Activated CD4-positive, alpha-beta T cell treated with anti-CD3 and anti-CD28 coated beads for 36 hours (primary cell): ENCODE results near the gene ATRIP. TPM values are rescaled to one million over a fixed set of nuclear protein-coding genes. Genes with fewer than 3 reads are reported as not detected.
"Not testable (repeated sequence)": the region's sequence is repeated elsewhere in the genome, so short reads cannot be mapped to it uniquely, and the experiment has no call there.

Experiments used
- ATAC-seq: fragments of 200-7000 bp; cut with Tn5 transposase; one replicate; pipeline ENCODE4 v1.10.0; 2021; ENCODE audit warnings: mild to moderate bottlenecking, moderate library complexity
- CTCF ChIA-PET: fragments of 350-600 bp; sonication (Branson Sonifier 250); formaldehyde crosslinking; loops from one replicate; lab custom pipeline; 2021; ENCODE audit warnings: antibody characterized with exemption; lab: Charles Lee
- POLR2A ChIA-PET: fragments of 350-600 bp; sonication (Branson Sonifier 250); formaldehyde crosslinking; loops from one replicate; lab custom pipeline; 2021; ENCODE audit warnings: antibody characterized with exemption, inconsistent platforms; lab: Charles Lee
- DNase-seq: peaks from one replicate; pipeline ENCODE4 v3.0.0-alpha.2; 2020
- H3K27ac Mint-ChIP-seq: one replicate; pipeline ENCODE4 v1.8.0; 2021; ENCODE audit warnings: mixed read lengths
- H3K27me3 Mint-ChIP-seq: one replicate; pipeline ENCODE4 v1.8.0; 2021; ENCODE audit warnings: mixed read lengths
- H3K36me3 Mint-ChIP-seq: one replicate; pipeline ENCODE4 v1.8.0; 2021; ENCODE audit warnings: low read depth, mixed read lengths
- H3K4me1 Mint-ChIP-seq: one replicate; pipeline ENCODE4 v1.8.0; 2021; ENCODE audit warnings: mixed read lengths
- H3K4me3 Mint-ChIP-seq: one replicate; pipeline ENCODE4 v1.8.0; 2021; ENCODE audit warnings: mild to moderate bottlenecking, moderate library complexity, mixed read lengths
- H3K9me3 Mint-ChIP-seq: one replicate; pipeline ENCODE4 v1.8.0; 2021; ENCODE audit warnings: low read depth, mixed read lengths
- intact Hi-C, 2 experiments: fragments of 100-400 bp; cut with DNase I in 1 of 2; cut with micrococcal nuclease in 1 of 2; formaldehyde crosslinking; loops; one replicate each; pipeline versions ENCODE4 v1.14.2 to v1.15.1; 2022 to 2024; cut with DNase I, micrococcal nuclease
- total RNA-seq, 2 experiments: library from RNA; stranded (reverse); gene quantifications; one replicate each; pipeline ENCODE4 v1.2.3, GENCODE V29; 2021

Gene ATRIP
- total RNA-seq, 2 experiments from 2014 or later = 16.8 to 21.0 TPM

GRCh38 chr3:48440590-48440958 lies 6.0 kb upstream of the ATRIP start:
- Mint-ChIP-seq H3K9me3 (no peaks in the 10 kb centered on the region), H3K27ac (peak overlapping the region; percentile 98), H3K4me1 (peaks cover 32% of the 10 kb centered on the region), H3K36me3 (peaks cover 36% of the 10 kb centered on the region), H3K4me3 (peak overlapping the region; percentile 92), H3K27me3 (no peaks in the 10 kb centered on the region)
- intact Hi-C loops = loop anchor here (1.0 to 10.0 kb wide), 14 partner anchors 11 to 638 kb away; partner anchors contain the start of genes ARIH2 (in 1 of the 2), CDC25A (in 1 of the 2), DHX30 (in 1 of the 2) and NME6 (in 1 of the 2)
- ChIA-PET CTCF (interaction anchor here (0.6 to 3.4 kb wide), 5 partner anchors 39 to 208 kb away, joined by 3 to 31 read pairs (median 12); partner anchors contain the start of gene PFKFB4), POLR2A (interaction anchor here (0.6 to 1.0 kb wide), 3 partner anchors 31 to 272 kb away, joined by 4 to 13 read pairs (median 8); no protein-coding TSS in a partner anchor)
- ATAC-seq = no peak
- DNase-seq = no peak

GRCh38 chr3:48441940-48442339 lies 4.6 kb upstream of the ATRIP start:
- CTCF ChIA-PET = interaction anchor here (3.0 kb wide), 1 partner anchor 41 kb away, joined by 31 read pairs; no protein-coding TSS in a partner anchor
- ATAC-seq = no peak
- Mint-ChIP-seq H3K4me1 (peaks cover 40% of the 10 kb centered on the region), H3K27me3 (no peaks in the 10 kb centered on the region), H3K4me3 (peak overlapping the region; percentile 92), H3K36me3 (peaks cover 40% of the 10 kb centered on the region), H3K9me3 (no peaks in the 10 kb centered on the region), H3K27ac (peak overlapping the region; percentile 98)
- intact Hi-C loops = loop anchor here (2.0 to 10.0 kb wide), 6 partner anchors 63 to 639 kb away; partner anchors contain the start of genes ARIH2 (in 1 of the 2), CDC25A (in 1 of the 2), DHX30 (in 1 of the 2) and PFKFB4 (in 1 of the 2)
- no peak for DNase-seq
- POLR2A ChIA-PET = no interaction called here

- DNase-seq (no peak), ATAC-seq (no peak)
- Mint-ChIP-seq H3K9me3 (no peaks in the 10 kb centered on the region), H3K36me3 (peaks cover 39% of the 10 kb centered on the region), H3K4me1 (peaks cover 47% of the 10 kb centered on the region), H3K27ac (peak overlapping the region; percentile 79), H3K4me3 (peak overlapping the region; percentile 83), H3K27me3 (no peaks in the 10 kb centered on the region)
- POLR2A ChIA-PET = interaction anchor here (0.7 to 1.2 kb wide), 2 partner anchors 111 to 189 kb away, joined by 4 to 6 read pairs; partner anchors contain the start of gene PFKFB4
- intact Hi-C loops = loop anchor here in 1 of 2 experiments (10.0 kb wide), 1 partner anchor 59 kb away; the partner anchor contains the start of gene SHISA5
- CTCF ChIA-PET = interaction anchor here (0.6 to 5.4 kb wide), 13 partner anchors 9 to 1646 kb away, joined by 3 to 67 read pairs (median 3); no protein-coding TSS in a partner anchor
Observed at GRCh38 chr3:48445277-48445882, 1.2 kb upstream of the ATRIP start.

- peaks cover 36% of the 10 kb centered on the region for H3K36me3 Mint-ChIP-seq
- peak overlapping the region; percentile 79 for H3K27ac Mint-ChIP-seq
- POLR2A ChIA-PET = interaction anchor here (0.6 to 1.6 kb wide), 4 partner anchors 10 to 475 kb away, joined by 3 to 7 read pairs (median 4); partner anchors contain the start of gene PFKFB4
- no peaks in the 10 kb centered on the region for H3K27me3 Mint-ChIP-seq
- H3K4me1 Mint-ChIP-seq = peaks cover 47% of the 10 kb centered on the region
- DNase-seq = no peak
- intact Hi-C loops = loop anchor here (1.0 to 10.0 kb wide), 11 partner anchors 20 to 271 kb away; partner anchors contain the start of genes SHISA5 (in 2 of the 2), IP6K2 (in 1 of the 2), PFKFB4 (in 1 of the 2) and UQCRC1 (in 1 of the 2)
- CTCF ChIA-PET = interaction anchor here (0.5 to 5.4 kb wide), 11 partner anchors 10 to 290 kb away, joined by 3 to 67 read pairs (median 3); no protein-coding TSS in a partner anchor
- H3K4me3 Mint-ChIP-seq = peak overlapping the region; percentile 83
- no peak for ATAC-seq
- H3K9me3 Mint-ChIP-seq = no peaks in the 10 kb centered on the region
Observed at GRCh38 chr3:48446043-48446424, 503 bp upstream of the ATRIP start.

- DNase-seq (no peak), ATAC-seq (no peak)
- intact Hi-C loops = no loop called here
- peaks cover 42% of the 10 kb centered on the region for H3K36me3 Mint-ChIP-seq
- H3K4me3 Mint-ChIP-seq = no peak overlapping the region
- no peak overlapping the region for H3K27ac Mint-ChIP-seq
- H3K9me3 Mint-ChIP-seq = no peaks in the 10 kb centered on the region
- POLR2A ChIA-PET = no interaction called here
- H3K27me3 Mint-ChIP-seq = no peaks in the 10 kb centered on the region
- H3K4me1 Mint-ChIP-seq = peaks cover 21% of the 10 kb centered on the region
- CTCF ChIA-PET = interaction anchor here (1.3 to 1.8 kb wide), 2 partner anchors 15 to 107 kb away, joined by 3 to 10 read pairs; no protein-coding TSS in a partner anchor
Observed at GRCh38 chr3:48451270-48451669, 4.7 kb downstream of the ATRIP start.

DNA sequence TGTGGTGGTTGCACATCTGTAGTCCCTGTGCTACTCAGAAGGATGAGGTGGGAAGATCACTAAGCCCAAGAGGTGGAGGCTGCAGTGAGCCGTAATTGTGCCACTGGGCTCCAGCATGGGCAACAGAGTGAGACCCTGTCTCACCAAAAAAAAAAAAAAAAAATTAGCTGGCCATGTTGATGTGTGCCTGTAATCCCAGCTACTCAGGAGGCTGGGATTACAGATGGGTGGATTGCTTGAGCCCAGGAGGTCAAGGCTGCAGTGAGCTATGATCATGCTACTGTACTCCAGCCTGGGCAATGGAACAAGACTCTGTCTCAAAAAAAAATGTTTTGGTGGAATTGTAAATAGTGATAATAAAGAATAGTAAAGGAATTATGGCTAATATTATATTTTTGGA lies 9.9 kb downstream of the ATRIP start:
- Mint-ChIP-seq H3K27me3 (no peaks in the 10 kb centered on the region), H3K9me3 (no peaks in the 10 kb centered on the region), H3K36me3 (peaks cover 47% of the 10 kb centered on the region), H3K4me1 (no peaks in the 10 kb centered on the region), H3K27ac (no peak overlapping the region), H3K4me3 (no peak overlapping the region)
- ChIA-PET POLR2A (no interaction called here), CTCF (interaction anchor here (0.6 to 2.1 kb wide), 4 partner anchors 10 to 146 kb away, joined by 3 to 8 read pairs (median 6); partner anchors contain the start of gene ATRIP)
- no peak for DNase-seq
- ATAC-seq = no peak
- intact Hi-C loops = no loop called here

DNA sequence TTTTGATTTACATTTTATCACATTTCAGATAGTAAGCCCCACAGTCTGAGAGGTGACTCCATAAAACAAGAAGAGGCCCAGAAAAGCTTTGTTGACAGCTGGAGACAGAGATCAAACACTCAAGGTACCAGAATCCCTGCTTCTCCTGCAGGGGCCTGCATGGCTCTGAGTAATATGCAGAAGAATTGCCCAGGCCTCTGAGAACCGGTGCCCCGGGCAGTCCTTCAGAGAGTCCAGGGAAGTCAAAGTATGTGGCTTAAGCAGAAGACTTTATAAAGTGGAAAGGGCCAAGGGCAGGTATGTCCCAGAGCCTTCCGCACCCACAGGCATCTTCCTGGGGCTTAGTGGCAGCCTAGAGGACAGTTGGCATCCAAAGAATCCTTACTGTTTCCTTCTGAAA lies 12.8 kb downstream of the ATRIP start:
- no peak for ATAC-seq
- Mint-ChIP-seq H3K4me3 (no peak overlapping the region), H3K27ac (no peak overlapping the region), H3K9me3 (no peaks in the 10 kb centered on the region), H3K4me1 (no peaks in the 10 kb centered on the region), H3K36me3 (peaks cover 26% of the 10 kb centered on the region), H3K27me3 (no peaks in the 10 kb centered on the region)
- DNase-seq = no peak
- ChIA-PET CTCF (interaction anchor here (2.3 kb wide), 1 partner anchor 59 kb away, joined by 8 read pairs; no protein-coding TSS in a partner anchor), POLR2A (no interaction called here)
- intact Hi-C loops = no loop called here

- H3K27me3 Mint-ChIP-seq = no peaks in the 10 kb centered on the region
- no peak overlapping the region for H3K27ac Mint-ChIP-seq
- no peaks in the 10 kb centered on the region for H3K9me3 Mint-ChIP-seq
- POLR2A ChIA-PET = no interaction called here
- no peak overlapping the region for H3K4me3 Mint-ChIP-seq
- CTCF ChIA-PET = interaction anchor here (0.5 kb wide), 1 partner anchor 371 kb away, joined by 4 read pairs; no protein-coding TSS in a partner anchor
- peaks cover 21% of the 10 kb centered on the region for H3K36me3 Mint-ChIP-seq
- DNase-seq (no peak), ATAC-seq (no peak)
- intact Hi-C loops = loop anchor here in 1 of 2 experiments (1.0 kb wide), 1 partner anchor 8 kb away; no protein-coding TSS in a partner anchor
- no peaks in the 10 kb centered on the region for H3K4me1 Mint-ChIP-seq
Observed at GRCh38 chr3:48459773-48460516, 13.4 kb downstream of the ATRIP start.

GRCh38 chr3:48460517-48460902 lies 14.0 kb downstream of the ATRIP start:
- POLR2A ChIA-PET = no interaction called here
- H3K27me3 Mint-ChIP-seq = no peaks in the 10 kb centered on the region
- peaks cover 23% of the 10 kb centered on the region for H3K36me3 Mint-ChIP-seq
- peaks cover 4% of the 10 kb centered on the region for H3K4me1 Mint-ChIP-seq
- intact Hi-C loops = loop anchor here in 1 of 2 experiments (1.0 kb wide), 1 partner anchor 8 kb away; no protein-coding TSS in a partner anchor
- DNase-seq = no peak
- H3K27ac Mint-ChIP-seq = no peak overlapping the region
- H3K4me3 Mint-ChIP-seq = no peak overlapping the region
- no peaks in the 10 kb centered on the region for H3K9me3 Mint-ChIP-seq
- ATAC-seq = no peak
- CTCF ChIA-PET = no interaction called here

DNA sequence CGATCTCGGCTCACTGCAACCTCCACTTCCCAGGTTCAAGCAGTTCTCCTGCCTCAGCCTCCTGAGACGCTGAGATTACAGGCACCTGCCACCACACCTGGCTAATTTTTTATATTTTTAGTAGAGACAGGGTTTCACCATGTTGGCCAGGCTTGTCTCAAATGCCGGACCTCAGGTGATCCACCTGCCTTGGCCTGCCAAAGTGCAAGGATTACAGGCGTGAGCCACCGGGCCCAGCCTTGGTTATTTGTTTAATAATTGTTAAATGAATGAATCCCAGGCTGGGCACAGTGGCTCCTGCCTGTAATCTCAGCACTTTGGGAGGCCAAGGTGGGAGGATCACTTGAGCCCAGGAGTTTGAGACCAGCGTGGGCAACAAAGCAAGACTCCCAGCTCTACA lies 15.2 kb downstream of the ATRIP start:
- H3K27me3 Mint-ChIP-seq, intact Hi-C loops, H3K27ac Mint-ChIP-seq, POLR2A ChIA-PET, H3K4me3 Mint-ChIP-seq, H3K9me3 Mint-ChIP-seq, ATAC-seq, DNase-seq: not testable (repeated sequence)
- Mint-ChIP-seq H3K36me3 (peaks cover 32% of the 10 kb centered on the region), H3K4me1 (peaks cover 10% of the 10 kb centered on the region)
- CTCF ChIA-PET = interaction anchor here (0.6 to 1.3 kb wide), 3 partner anchors 16 to 274 kb away, joined by 3 to 4 read pairs (median 3); partner anchors contain the start of gene CDC25A
